GM18519 (cell line): ENCODE measurements around the gene TVP23A.

ENCODE experiments used
- ATAC-seq: cut with Tn5 transposase; IDR thresholded peaks from one replicate; pipeline ENCODE4 v1.9.1; 2021; ENCODE audit warnings: mild to moderate bottlenecking, moderate library complexity; ENCODE audit not compliant: unreplicated experiment, low FRiP score

Gene TVP23A

DNA sequence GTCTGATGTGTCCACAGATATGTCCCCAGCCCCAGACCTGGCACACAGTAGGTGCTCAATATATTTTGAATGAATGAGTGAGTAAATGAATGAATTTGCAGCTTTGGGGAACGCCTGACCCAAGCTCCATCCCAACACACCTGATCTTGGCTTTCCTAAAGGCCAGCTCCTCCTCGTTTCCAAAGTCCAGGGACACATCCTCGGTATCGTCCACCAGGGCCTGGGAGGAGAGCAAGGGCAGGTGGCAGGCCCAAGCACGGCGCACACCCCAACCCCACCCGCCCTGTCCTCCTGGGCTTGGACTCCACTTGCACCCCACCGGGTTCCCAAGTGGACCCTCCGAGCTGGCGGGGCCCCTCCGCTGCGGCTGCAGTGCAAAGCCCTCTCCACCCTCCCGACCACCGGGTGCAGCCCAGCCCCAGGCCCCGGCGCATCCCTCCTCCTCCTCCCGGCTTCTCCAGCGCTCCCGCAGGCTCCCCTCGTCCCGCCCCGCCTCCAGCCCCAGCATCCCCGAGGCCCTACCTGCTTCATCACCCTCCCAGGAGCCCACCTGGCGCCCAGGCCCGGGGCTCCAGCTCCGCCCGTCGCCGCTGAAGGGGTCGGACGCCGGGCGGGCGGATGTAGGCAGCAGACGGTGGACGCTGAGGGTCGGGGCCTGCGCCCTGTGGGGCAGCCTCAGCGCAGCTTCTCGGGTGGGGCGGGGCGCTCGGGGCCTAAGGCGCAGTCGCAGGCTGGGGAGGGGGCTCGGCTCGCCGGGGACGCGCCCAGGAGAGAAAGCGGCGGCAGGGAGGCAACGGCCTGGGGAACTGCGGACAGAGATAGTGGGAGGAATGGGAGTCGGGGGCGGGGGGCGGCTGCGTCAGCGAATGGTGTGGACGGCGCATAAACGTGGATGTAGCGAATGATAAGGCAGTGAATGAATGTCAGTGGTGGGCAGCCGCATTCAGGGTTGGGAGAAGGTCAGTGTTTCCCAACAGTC, at the start of gene TVP23A:
Gene TVP23A (minus strand): TSS at position 832 of the 979 bp plus-strand sequence. CDS start 301 bp downstream, at position 531.
- no peak for ATAC-seq

DNA sequence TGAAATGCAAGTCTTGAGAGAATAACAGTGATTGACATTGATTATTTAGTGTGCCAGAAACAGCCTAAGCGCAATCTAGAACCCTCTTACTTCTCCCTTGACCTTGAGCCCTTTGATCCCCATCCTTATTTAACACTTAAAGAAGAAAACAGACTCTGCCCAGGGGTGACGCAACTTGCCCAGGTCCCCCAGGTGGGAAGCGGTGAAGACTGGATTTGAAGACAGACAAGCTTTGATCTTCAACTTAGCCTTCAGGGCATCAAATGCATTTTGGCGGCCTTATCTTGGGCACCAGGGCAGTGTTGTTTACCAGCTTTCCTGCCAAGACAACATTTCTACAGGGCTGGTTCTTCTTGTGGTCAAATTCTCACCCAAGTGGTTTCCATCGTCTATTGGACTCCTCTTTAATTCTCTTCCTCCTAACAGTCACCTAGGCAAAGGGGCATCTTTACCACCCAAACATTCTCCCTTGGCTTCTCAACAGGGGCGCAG, 49.6 kb upstream of the TVP23A start:
- ATAC-seq: no peak

DNA sequence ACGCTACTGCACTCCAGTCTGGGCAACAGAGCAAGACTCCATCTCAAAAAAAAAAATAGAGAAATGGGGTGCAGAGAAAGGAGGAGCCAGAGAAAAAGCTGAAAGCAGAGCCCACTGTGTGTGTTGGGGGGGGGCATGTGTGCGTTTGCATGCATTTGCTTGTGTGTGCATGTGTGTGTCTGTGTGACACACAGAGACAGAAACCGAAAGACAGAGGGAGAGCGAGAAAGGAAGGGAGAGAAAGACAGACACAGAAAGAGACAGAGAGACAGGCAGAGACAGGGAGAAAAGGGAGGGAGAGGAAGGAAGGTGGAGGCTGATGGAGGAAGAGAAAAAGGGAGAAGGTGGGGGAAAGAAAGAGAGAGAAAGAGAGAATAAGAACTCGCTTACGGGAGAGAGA, 48.6 kb upstream of the TVP23A start:
- ATAC-seq: no peak

DNA sequence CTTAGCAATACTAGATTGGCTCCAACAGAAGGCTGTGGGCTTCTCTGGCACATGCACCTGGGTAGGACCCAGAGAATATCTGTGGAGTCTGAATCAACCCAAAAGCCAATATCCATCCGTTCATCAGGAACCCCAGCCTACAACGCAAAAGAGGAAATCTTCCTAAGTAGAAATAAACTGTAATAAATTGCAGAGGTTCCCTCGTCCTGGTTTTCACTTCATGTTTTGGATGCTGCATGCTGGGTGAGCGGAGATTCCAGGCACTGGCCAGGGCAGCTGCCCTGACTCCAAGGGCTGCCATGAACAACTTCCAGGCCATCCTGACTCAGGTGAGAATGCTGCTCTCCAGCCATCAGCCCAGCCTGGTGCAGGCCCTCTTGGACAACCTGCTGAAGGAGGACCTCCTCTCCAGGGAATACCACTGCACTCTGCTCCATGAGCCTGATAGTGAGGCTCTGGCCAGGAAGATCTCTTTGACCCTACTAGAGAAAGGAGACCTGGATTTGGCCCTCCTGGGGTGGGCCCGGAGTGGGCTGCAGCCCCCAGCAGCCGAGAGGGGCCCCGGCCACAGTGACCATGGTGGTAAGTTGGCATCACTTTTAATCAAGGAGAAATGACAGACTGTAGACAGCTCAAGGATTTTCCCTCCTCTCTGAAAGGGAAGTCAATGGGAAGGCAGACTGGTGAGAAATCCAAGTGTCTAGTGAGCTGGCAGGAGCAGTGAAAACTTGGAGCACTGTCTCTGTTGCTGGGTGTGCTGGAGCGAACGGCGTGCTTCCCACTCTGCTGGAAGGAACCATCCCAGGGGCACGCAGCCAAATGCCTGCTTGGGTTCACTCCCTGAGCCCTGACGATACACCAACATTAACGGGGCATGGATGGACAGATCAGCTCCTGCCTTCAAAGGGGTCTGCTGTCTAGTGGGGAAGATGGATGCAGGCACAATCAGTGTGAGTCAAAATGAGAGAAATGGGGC, 47.7 kb upstream of the TVP23A start:
- ATAC-seq: no peak

DNA sequence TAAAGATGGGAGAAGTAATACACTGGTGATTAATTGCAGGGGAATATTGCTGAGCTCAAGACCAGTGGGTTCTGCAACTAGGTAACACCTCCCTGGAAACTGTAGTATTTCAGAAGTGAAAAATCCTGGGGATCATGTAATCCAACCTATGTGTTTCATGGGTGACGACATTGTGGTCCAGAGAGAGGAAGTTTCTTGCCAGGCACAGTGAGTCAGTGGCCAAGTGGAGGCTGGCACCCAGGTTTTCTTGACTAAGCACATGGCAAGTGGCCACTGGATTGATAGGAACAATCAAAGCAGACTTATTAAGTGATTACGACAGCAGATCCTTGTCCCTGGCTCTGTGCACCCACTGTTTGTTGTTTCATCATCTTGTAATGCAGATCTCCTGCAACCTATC, 43.8 kb upstream of the TVP23A start:
- ATAC-seq: no peak

DNA sequence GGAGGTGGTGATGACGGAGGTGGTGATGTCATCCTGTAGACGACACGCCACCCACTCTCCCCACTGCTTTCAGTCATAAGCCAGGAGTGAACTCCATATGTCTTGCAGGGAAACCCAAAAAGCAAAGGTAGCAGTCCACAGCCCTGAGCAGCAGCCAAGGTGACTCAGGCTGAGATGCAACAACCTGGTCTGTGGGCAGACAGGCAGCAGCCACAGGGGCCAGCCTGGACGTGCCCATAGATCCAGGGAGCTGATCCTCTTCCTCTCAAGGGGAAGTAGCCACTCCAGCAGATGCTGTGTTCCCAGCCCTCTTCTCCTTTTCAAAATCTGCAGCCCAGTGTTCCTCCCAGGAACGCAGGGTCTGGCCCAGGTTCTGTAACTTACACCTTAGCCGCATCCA, 41.1 kb upstream of the TVP23A start:
- no peak for ATAC-seq

DNA sequence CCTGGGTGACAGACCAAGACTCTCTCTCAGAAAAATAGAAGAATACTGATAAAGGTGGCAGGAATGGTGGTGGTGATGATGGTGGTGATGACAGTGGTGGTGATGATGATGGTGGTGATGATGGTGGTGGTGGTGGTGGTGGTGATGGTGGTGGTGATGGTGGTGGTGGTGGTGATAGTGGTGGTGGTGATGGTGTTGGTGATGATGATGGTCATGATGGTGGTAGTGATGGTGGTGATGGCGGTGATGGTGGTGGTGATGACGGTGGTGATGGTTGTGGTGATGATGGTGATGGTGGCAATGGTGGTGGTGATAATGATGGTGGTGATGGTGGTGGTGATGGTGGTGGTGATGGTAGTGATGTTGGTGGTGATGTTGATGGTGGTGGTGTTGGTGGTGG, 40.4 kb upstream of the TVP23A start:
- ATAC-seq: no peak

DNA sequence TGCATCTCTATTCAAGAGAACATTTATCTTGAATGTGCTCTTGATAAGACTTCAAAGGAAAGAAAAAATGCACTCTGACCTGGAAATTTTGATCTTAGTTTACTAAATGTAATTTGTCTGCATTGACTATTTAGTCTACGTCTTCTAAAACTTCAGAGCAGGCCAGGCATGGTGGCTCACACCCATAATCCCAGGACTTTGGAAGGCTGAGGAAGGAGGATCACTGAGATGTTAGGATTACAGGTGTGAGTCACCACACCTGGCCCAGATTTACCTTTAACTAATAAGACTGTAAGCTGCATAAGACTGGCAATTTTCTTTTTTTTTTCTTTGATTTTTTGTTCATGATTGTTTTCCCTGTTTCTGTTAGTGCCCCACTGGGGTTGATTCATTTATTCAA, 39.6 kb upstream of the TVP23A start:
- ATAC-seq: no peak

DNA sequence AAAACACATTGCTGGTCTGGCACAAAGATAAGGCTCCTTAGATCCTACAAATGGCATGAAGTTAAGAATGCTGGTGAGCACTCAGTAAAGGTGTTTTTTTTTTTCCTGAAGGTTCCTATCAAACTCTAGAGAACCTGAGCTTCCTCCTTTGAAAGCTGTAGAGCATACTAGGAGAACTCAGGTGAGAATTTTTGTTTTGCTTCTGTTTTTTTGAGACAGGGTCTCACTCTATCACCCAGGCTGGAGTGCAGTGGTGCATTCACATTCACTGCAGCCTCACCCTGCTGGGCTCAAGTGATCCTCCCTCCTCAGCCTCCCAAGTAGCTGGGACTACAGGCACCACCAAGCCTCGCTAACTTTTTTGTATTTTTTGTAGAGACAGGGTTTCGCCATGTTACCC, 37.4 kb upstream of the TVP23A start:
- no peak for ATAC-seq

DNA sequence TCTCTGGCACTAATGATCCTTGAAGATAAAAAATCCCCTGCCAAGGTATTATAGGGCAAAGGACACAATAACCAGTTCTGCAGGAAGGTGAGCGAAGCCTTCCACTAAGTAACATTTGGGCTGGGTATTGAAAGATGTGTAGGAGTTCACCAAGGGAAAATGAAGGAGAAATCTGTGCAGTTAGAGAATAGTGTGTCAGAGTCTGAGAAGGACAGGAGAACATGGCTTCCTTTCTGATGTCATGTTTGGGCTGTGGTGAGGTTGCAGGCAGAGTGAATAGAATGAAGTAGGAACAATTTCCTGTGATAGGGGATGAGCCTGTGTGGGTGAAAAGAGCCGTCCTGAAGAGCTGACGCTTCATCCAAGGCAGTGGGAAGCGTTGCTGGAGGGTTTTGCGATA, 34.4 kb upstream of the TVP23A start:
- ATAC-seq: no peak

DNA sequence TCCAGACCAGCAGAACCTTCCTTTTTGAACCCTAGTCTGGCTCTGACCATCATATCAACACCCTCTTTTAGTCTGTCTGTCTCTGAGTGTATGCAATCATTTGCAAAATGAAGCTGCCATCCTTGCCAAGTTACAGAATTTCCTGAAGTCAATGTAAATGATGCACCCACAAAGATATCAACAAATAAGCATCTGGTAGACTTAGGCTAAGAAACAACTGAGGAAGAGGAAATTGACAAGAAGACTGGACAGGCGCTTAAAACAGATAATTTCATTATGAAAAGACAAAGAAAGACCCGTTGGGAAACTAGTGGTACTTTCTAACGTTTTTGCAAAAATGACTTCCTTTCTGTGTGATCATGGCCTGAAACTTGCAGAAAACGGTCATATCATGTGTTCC, 33.7 kb upstream of the TVP23A start:
- ATAC-seq: no peak

DNA sequence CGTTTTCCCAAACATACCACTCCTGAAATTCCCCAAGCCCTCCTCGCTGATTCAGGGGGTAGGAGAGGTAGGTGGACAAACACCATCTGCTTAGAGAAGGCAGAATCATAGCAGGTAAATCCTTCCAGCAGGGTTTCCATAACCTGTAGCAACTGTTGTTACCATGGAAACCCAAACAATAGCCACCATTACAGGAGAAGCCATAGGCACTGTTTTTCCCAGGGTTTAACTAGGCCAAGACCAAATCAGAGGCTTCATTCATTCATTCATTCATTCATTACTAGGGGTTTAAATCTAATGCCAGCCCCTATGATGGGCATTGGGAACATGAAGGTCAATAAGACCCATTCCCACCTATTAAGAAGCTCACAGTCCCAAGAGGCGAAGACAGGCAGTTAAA, 32.9 kb upstream of the TVP23A start:
- no peak for ATAC-seq

DNA sequence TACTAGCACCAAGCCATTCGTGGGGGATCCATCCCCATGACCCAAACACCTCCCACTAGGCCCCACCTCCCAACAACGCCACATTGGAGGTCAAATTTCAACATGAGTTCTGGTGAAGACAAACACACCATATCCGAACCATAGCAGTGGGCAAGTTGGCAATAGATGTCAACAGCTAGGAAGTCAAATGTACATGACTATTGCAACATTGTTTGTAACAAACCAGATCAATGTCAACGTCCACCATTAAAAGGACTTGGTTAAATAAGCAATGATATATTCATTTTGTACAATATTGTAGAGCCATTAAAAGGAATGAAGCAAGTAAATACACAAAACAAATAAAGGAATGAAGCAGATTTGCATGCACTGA, 31.9 kb upstream of the TVP23A start:
- no peak for ATAC-seq

DNA sequence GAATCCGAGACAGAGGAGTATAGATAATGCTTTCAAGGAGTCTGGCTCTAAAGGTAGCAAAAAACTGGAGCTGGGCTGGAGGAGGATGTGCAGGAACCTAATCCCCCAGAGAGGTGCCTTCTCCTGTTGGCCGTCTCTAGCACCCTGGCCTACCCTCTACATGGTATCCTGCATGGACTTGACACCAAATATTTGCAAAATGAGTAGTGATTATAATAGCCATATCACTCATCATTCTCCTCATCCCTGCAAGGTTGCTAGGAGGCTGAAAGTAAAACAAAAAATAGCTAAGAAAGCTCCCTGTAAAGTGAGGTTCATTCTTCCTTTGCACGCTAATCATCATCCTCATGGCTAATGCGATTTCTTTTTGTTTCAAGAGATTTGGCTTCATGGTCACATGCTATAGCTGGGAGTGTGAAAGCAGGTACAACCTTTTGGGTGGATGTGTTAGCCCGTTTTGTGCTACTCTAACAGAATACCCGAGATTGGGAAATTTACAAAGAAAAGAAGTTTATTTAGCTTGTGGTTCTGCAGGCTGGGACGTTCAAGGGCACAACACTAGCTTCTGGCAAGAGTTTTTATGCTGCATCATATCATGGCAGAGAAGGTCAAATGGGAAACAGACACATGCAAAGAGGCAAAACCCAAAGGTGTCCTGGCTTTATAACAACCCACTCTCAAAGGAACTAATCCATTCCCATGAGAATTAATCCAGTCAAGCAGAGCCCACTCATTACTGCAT, 31.3 kb upstream of the TVP23A start:
- no peak for ATAC-seq

DNA sequence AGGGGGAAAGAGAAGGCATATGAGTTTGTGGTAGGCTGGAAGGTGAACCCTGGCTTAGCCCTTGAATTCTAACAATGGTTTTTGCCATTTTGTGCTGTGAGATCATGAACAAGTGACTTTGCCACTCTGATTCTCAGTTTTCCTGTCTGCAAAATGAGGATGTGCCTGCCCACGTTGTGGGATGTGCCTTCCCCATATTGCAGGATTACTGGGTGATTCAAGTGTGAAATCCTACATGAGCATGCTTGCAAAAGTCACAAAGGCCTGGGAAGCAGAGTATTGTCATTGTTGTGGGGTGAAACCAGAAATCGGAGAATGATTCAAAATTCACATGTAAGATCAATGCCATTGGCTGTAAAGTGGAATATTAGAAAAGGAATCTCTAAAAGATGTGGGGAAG, 28.6 kb upstream of the TVP23A start:
- no peak for ATAC-seq

DNA sequence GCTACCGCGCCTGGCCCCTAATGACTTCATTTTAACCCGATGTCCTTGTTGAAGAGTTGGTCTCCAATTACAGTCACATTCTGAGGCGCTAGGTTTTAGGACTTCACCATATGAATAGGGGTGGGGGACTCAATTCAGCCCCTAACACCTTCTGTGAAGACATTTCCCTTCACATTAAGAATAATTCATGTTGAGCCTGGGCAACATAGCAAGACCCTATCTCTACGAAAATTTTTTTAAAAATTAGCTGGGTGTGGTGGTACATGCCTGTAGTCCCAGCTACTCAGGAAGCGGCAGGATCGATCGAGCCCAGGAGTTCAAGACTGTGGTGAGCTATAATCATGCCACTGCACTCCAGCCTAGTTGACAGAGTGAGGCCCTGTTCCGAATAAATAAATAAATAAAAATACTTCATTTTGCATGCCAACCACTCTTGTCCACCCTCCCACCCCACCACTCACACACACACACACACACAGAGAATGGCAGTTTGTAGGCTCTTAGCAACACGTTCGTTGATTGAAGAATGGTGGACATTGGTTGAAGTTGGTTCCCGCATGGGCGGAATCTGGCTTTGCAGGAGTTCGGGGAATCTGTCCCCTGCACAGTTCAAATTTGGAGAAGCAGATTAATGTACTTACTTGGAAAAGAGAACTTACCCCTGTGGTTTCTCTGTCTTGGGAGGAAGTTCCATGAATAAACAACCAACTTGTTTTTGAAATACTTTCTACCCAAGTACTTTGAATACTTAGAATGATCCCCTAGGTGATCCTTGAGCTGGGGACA, 27.8 kb upstream of the TVP23A start:
- no peak for ATAC-seq

DNA sequence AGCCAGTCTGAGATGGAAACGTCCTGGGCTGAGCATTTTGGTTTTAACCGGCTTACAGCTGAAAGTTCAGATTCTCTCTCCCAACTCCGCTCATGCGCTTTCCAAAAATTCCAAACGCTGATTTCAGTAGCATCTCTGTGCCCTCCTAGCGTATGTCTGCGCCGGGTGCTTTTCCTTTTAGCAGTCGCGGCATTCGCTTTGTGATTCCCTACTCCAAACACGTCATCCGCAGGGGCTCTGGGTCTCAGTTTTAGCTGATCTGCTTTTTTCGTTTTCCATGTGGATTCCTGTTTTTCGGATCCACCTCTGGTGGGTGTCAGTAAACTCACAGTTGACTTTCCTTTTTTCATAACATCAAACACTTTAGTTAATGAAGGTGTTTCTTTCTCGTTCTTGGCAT, 22.1 kb upstream of the TVP23A start:
- ATAC-seq: no peak

DNA sequence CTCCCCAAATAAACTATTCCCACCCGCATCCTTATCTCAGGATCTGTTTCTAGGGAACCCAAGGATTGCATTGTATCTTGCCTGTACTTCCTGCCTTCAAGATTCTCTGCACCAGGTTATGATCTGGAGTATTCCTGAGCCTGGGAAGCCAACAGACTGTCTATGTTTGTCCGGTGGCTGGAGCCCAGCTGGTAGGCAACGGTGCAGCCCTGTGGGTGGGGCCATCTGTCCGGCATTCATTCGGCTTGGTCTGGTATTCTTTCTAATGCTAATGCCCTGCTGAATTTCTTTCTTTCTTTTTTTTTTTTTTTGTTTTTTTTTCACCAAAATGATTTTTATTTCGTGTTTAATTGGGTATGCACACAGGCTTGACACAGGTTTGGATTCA, 20.7 kb upstream of the TVP23A start:
- ATAC-seq: no peak

DNA sequence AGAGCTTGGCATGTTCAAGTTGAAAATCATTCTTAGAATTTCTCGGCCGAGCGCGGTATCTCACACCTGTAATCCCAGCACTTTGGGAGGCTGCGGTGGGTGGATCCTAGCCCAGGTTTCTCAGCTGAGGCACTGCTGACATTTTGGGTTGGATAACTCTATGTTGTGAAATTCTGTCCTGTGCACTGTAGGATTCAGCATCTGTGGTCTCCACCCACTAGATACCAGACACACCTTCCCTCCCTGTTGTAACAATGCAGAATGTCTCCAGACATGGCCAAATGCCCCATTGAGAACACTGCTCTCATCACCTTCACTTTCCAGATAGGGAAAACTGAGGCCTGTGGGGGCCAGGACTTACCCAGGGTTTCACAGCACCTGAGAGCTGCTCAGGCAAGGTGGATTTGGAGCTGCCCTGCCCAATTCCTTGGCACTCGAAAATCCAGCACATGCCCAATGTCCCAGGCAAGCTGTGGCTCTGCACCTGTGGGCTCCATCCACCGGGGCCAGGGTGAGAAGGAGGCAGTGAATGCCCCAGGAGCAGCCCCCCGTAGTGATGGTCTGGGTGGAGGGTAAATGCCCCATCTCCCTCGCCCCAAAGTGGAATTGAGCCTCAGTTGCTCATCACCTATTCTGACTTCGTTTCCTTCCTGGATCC, 20.2 kb upstream of the TVP23A start:
- no peak for ATAC-seq
